ENCODE data around the gene FIGN.

DNA sequence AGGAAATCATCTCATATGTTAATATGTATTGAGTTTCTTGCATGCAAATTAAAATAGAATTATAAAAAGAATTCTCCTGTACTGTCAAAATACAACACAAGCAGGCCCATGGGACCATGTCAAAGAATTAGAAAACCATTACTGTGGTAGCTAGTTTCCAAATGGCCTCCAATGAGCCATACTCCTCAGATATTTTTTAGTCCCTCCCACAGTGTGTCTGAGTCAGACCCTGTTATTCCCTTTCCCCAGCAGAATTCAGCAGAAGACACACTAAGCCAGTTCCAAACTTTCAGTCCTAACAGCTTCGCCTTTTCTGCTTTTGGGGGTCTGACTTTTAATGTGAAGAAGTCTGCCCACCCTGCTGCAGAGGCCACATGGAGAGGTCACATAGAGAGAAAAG, 86.7 kb downstream of the FIGN start:
- TF ChIP-seq, protein P1, sequence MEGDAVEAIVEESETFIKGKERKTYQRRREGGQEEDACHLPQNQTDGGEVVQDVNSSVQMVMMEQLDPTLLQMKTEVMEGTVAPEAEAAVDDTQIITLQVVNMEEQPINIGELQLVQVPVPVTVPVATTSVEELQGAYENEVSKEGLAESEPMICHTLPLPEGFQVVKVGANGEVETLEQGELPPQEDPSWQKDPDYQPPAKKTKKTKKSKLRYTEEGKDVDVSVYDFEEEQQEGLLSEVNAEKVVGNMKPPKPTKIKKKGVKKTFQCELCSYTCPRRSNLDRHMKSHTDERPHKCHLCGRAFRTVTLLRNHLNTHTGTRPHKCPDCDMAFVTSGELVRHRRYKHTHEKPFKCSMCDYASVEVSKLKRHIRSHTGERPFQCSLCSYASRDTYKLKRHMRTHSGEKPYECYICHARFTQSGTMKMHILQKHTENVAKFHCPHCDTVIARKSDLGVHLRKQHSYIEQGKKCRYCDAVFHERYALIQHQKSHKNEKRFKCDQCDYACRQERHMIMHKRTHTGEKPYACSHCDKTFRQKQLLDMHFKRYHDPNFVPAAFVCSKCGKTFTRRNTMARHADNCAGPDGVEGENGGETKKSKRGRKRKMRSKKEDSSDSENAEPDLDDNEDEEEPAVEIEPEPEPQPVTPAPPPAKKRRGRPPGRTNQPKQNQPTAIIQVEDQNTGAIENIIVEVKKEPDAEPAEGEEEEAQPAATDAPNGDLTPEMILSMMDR (IDR thresholded peaks at IDR 0.05): no peak
- no peak for TF ChIP-seq POLR2A (IDR thresholded peaks at IDR 0.05; ENCODE audit: low read depth)
